Stimulated activated naive CD8-positive, alpha-beta T cell treated with anti-CD3 and anti-CD28 coated beads, Interleukin-15, Interleukin-2, amounts not matched to agents 100 ng/mL and 50 ng/mL, for 24 hours (primary cell): Measurements from ENCODE around the gene ITPR2.
"Not testable (repeated sequence)": the region's sequence is repeated elsewhere in the genome, so short reads cannot be mapped to it uniquely, and the experiment has no call there.

Source experiments
- H3K27ac Mint-ChIP-seq: one replicate; pipeline ENCODE4 v1.8.0; 2021; ENCODE audit warnings: mild to moderate bottlenecking, mixed read lengths
- H3K27me3 Mint-ChIP-seq: one replicate; pipeline ENCODE4 v1.8.0; 2021; ENCODE audit warnings: mixed read lengths
- H3K36me3 Mint-ChIP-seq: one replicate; pipeline ENCODE4 v1.8.0; 2021; ENCODE audit warnings: low read depth, mixed read lengths
- H3K4me1 Mint-ChIP-seq: one replicate; pipeline ENCODE4 v1.8.0; 2021; ENCODE audit warnings: low read depth, mixed read lengths
- H3K4me3 Mint-ChIP-seq: one replicate; pipeline ENCODE4 v1.8.0; 2021; ENCODE audit warnings: mild to moderate bottlenecking, mixed read lengths
- H3K9me3 Mint-ChIP-seq: one replicate; pipeline ENCODE4 v1.8.0; 2021; ENCODE audit warnings: mixed read lengths

Gene ITPR2

DNA sequence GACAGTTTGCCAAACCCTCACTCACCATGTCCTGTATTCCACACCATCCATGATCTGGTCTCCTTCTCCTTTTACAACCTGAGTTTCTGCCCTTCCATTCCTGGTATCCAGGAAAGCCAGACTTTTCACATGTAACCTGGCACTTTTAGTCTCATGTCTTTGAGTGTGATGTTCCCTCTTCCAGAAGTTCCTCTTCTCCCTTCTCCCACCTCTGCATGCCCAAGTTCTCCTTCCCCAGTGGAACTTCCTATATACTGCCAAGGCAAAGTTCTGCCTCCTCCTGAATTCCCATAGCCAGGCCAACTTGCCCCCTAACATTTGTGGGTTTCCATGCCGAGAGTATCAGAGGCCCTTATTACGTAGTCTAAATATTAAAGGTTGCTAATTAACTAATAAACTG lies 3.2 kb upstream of the ITPR2 start:
- Mint-ChIP-seq H3K9me3 (no peaks in the 10 kb centered on the region), H3K36me3 (peaks cover 2% of the 10 kb centered on the region), H3K27ac (no peak overlapping the region), H3K4me3 (no peak overlapping the region), H3K27me3 (no peaks in the 10 kb centered on the region), H3K4me1 (peaks cover 12% of the 10 kb centered on the region)

DNA sequence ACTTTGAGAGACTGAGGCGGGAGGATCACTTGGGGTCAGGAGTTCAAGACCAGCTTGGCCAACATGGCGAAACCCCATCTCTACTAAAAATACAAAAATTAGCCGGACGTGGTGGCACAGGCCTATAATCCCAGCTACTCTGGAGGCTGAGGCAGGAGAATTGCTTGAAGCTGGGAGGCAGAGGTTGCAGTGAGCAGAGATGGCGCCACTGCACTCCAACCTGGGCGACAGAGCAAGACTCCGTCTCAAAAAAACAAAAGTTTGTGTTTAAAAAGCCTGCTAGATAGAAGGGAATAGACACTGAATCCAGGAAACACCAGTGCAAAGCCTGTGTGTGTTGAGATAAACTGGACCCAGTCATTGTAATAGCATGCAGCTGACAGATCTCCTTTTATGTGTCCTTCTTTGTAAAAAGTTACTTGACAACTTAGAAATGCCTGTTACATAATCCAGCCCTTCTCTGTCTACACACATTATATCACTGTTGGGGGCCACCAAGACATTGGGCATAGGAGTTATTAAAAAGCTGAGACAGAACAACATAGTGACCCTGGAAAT lies 1.6 kb upstream of the ITPR2 start:
- H3K4me1 Mint-ChIP-seq: peaks cover 27% of the 10 kb centered on the region
- H3K4me3 Mint-ChIP-seq, H3K27ac Mint-ChIP-seq, H3K9me3 Mint-ChIP-seq, H3K27me3 Mint-ChIP-seq: not testable (repeated sequence)
- peaks cover 11% of the 10 kb centered on the region for H3K36me3 Mint-ChIP-seq

DNA sequence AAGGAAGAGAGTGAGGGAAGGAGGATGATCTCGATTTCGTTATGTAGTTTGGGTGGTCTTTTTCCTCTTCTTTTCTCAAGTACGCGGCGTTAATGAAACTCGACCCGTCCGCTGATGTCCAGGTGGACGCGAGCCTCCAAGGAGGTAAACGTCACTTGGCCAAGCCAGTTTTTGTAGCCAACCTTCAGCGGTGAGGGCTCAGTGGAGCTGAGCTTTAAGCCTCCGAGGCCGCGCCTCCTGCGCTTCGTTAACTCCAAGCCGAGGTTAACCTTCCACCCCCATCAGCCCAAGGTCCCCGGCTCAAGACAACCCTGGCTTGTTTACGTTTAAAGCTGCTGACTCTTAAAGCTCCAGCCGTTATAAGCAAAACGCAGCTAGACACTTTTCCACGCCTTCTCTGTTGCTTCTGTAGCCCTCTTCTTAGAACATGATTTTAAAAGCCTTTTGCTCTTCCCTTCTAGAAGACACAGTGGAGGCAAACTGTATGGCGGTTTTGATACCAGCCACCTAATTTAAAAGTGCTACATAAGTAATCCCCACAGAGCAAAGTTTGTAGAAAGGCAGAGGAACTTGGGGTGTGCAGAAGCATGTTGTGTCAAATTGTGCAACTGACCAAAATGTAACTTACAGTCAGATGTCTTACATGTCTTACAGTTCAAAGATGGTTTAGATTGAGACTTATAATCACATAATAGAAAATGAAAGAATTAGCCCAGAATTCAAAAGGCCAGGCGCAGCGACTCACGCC lies 923 bp upstream of the ITPR2 start:
- H3K4me3 Mint-ChIP-seq: peak overlapping the region; percentile 99
- H3K4me1 Mint-ChIP-seq: peaks cover 34% of the 10 kb centered on the region
- peak overlapping the region; percentile 65 for H3K27ac Mint-ChIP-seq
- H3K9me3 Mint-ChIP-seq: no peaks in the 10 kb centered on the region
- H3K27me3 Mint-ChIP-seq: no peaks in the 10 kb centered on the region
- H3K36me3 Mint-ChIP-seq: peaks cover 11% of the 10 kb centered on the region

DNA sequence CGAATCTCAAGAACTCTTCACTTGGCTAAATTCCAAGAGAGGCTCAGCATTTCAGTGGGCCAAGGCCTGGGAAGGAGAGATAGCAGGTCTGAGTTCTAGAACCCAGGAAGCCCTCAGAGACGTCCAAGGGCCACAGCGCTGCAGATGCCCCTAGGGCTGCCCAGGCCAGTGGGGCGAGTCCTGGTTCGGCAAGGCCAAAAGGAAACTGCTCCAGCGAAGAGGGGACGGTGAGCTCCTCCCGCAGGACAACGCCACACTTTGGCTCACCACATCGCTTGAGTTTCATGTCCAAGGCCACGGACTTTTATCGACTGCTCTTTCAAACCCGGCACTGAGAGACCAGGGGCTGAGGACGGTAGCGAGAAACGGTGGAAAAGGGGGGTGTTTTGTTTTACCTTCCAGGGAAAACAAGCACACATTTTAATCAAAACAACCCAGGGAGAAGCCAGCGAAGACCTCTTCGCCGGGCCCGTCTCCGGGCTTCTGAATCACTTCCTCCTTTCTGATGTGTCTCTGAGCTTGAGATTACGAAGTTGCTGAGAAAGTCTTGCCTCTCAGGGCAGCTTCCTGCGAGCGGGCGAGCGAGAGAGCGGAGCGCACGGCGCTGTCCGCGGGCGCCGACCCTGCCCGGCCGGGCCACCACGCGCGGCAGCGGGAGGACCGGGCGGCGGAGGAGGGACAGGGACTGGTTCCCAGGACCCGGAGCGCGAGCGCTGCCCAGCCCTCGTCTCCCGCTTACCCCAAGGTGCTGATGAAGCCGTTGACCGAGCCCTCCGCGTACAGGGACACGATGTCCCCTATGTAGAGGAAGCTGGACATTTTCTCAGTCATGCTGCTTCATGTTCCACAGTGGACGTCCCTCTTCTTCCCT lies 808 bp downstream of the ITPR2 start:
- Mint-ChIP-seq H3K4me1 (peaks cover 49% of the 10 kb centered on the region), H3K27me3 (no peaks in the 10 kb centered on the region), H3K4me3 (peak overlapping the region; percentile 99)

DNA sequence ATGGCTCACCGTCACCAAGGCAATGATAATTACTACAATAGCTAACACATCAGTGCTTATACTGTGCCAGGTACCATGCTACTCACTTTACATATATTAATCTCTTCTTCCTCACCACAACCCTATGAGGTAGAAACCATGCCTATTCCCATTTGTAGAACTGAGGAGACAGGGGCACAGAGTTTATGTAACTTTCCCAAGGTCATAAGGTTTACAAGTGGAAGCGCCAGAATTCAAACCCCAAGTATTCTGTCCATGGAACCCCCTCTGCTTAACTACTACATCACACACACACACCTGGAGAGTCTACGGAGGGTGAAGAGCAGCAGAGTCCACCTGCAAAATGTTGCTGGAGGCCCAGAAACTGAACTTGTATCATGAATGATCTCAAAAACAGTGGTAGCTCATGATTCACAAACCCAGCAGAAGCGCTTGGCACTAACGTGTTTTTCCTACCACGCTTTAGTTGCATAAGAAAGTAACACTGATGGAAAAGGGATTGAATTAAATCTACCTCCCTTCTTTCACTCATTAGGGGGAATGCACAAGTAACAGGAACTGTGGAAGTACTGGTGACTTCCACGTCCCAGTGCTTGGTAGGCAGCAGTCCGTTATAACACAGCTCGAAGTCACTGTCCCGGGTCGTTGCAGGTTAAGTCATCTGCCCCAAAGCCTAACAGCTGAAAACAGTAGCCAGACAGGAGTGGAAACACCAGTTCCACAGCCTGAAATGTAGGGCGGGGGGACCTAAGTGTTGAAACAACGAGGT lies 2.0 kb downstream of the ITPR2 start:
- Mint-ChIP-seq H3K4me1 (peaks cover 61% of the 10 kb centered on the region), H3K9me3 (no peaks in the 10 kb centered on the region), H3K4me3 (peak overlapping the region; percentile 85), H3K27me3 (no peaks in the 10 kb centered on the region), H3K27ac (peak overlapping the region; percentile 69), H3K36me3 (peaks cover 22% of the 10 kb centered on the region)

More for the DNA sequence above, 808 bp downstream of the ITPR2 start:
- Mint-ChIP-seq H3K36me3 (peaks cover 17% of the 10 kb centered on the region), H3K27ac (peak overlapping the region; percentile 97), H3K9me3 (no peaks in the 10 kb centered on the region)

DNA sequence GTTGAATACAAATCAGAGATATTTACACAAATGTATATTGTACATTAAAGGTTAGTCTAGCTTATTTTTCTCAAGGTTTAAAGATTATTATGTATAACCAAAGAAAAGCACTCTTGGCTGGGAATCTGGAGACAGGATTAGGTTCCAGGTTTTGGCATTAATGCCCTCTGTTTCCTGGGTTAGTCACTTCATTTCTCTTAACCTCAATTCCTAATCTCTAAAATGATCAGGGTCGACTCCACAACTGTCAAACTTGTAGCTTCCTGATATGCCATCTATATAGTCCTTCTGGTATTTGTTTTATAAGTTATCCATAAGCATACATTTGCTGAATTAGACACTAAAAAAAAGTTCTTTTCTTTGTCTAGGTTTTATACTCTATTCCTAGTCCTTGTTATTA lies 2.6 kb downstream of the ITPR2 start:
- H3K4me1 Mint-ChIP-seq: peaks cover 67% of the 10 kb centered on the region
- H3K27me3 Mint-ChIP-seq: no peaks in the 10 kb centered on the region
- no peak overlapping the region for H3K27ac Mint-ChIP-seq
- H3K4me3 Mint-ChIP-seq: peak overlapping the region; percentile 85
- peaks cover 24% of the 10 kb centered on the region for H3K36me3 Mint-ChIP-seq
- H3K9me3 Mint-ChIP-seq: no peaks in the 10 kb centered on the region

DNA sequence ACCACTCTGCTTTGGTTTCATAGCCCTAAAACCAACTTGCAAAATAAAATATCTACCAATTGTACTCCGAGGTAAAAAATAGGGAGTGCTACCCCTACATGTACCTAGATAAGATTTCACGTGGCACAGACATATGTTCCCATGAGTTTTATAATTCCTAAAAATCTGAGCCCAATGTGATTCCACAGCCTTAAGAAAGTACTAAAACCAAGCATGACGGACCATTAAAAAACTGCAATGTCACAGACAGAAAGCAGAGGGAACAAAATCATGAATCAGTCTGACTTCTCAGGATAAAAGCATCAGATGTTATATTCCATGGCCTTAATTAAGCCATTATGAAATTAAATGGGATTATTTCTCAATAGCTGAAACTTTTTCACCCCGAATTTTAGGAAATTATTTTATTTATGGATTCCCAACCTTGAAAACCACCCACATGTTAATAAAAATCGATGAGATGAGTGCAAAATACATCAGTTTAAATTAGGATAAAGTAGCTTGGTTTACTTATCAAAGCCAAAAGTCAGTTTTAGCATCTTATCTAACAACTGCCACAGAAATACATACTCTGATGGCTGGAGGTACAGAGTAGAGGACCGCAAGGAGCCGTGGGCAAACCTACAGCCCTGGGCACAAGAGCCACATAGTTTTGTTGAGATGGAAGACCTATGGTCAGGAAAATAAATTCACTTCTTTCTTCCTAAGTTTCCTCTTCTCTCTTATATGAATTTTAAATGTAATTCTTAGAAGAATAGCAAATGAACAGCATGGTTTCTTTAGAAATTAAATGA lies 4.5 kb downstream of the ITPR2 start:
- H3K4me3 Mint-ChIP-seq: peak overlapping the region; percentile 28
- peaks cover 27% of the 10 kb centered on the region for H3K36me3 Mint-ChIP-seq
- H3K4me1 Mint-ChIP-seq: peaks cover 68% of the 10 kb centered on the region

DNA sequence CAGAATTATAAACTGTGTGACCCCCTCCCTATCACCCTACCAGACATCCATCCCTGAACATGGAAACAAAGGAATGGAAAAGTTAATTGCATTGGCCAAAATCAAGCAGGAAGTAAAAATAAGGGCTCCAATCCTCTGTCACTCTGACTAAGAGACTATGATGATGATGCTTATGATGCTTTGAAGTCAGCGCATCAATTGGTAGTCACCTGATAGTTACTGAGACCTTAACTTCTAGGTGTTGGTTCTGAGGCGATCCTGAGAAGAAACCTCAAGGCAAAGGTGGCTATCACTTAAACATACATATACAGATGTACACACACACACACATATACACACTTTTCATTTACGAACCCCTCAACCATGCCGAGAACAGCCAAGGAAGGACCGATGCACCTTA lies 6.6 kb downstream of the ITPR2 start:
- no peaks in the 10 kb centered on the region for H3K27me3 Mint-ChIP-seq
- H3K36me3 Mint-ChIP-seq: peaks cover 30% of the 10 kb centered on the region
- no peak overlapping the region for H3K4me3 Mint-ChIP-seq
- H3K9me3 Mint-ChIP-seq: no peaks in the 10 kb centered on the region
- peaks cover 82% of the 10 kb centered on the region for H3K4me1 Mint-ChIP-seq
- H3K27ac Mint-ChIP-seq: no peak overlapping the region

More for the DNA sequence above, 4.5 kb downstream of the ITPR2 start:
- H3K9me3 Mint-ChIP-seq: no peaks in the 10 kb centered on the region
- H3K27me3 Mint-ChIP-seq: no peaks in the 10 kb centered on the region
- H3K27ac Mint-ChIP-seq: no peak overlapping the region

DNA sequence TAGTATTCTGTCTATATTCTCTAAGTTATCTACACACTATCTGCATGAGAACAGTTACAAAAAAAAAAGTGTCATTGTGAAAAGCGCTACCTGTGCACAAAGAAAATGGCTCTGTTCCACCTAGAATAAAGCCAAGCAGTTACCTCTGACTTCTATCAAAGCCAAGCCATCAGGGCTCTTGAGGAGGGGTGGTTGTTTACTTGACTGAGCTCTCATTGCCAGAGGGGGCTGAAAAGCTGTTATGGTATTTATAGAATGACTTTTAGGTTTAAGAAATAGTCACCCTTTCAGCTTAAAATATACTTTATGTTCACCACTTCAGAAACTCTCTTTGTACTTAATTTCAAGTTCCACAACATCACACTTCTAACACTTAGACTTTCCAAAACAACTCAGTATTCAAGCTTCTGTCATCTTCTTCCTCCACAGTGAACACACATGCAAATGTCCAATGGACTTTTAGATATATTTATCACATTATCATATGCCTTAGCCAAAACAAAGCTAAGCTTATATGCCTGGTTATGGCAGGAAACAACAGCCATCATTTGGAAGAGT lies 7.5 kb downstream of the ITPR2 start:
- H3K36me3 Mint-ChIP-seq: peaks cover 21% of the 10 kb centered on the region
- H3K4me3 Mint-ChIP-seq: no peak overlapping the region
- no peak overlapping the region for H3K27ac Mint-ChIP-seq
- no peaks in the 10 kb centered on the region for H3K27me3 Mint-ChIP-seq
- H3K4me1 Mint-ChIP-seq: peaks cover 80% of the 10 kb centered on the region
- no peaks in the 10 kb centered on the region for H3K9me3 Mint-ChIP-seq

DNA sequence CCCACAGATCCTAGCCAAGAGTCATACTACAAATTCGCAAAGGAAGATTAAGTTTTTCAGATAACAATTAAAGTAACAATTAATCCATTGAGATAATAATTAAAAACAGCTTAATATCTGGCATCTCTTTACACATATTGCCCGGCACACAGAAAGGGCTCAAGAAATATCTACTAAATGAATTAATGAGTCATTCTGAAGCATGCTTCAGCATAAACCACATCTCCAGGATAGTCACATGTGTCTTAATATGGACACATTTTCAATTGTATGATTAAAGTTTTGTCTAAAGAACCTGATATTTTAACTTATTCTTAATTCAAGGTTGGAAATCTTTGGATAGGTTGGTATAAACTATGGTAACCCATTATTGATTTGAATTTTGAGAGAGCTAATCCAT lies 9.6 kb downstream of the ITPR2 start:
- H3K27ac Mint-ChIP-seq: no peak overlapping the region
- no peak overlapping the region for H3K4me3 Mint-ChIP-seq
- peaks cover 59% of the 10 kb centered on the region for H3K4me1 Mint-ChIP-seq
- H3K9me3 Mint-ChIP-seq: no peaks in the 10 kb centered on the region
- H3K36me3 Mint-ChIP-seq: peaks cover 24% of the 10 kb centered on the region
- no peaks in the 10 kb centered on the region for H3K27me3 Mint-ChIP-seq

DNA sequence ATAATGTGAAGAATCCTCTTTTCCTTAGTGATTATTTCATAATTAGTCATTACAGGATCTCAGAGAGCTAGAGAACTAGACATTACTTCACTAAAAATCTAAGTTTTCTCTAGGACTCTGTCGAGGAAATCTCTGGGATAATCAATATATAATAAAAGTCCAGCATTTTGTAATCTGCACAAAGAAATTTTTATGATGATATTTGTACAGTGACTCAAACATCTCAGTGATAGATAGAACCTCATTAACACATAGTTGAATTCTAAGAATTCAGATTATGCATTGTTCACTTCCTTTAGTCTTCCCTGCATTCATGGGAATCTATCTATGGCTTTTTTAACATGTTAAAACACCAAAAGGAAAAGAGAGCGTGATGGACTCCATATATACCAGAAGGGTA lies 11.0 kb downstream of the ITPR2 start:
- Mint-ChIP-seq H3K27ac (no peak overlapping the region), H3K9me3 (no peaks in the 10 kb centered on the region)

DNA sequence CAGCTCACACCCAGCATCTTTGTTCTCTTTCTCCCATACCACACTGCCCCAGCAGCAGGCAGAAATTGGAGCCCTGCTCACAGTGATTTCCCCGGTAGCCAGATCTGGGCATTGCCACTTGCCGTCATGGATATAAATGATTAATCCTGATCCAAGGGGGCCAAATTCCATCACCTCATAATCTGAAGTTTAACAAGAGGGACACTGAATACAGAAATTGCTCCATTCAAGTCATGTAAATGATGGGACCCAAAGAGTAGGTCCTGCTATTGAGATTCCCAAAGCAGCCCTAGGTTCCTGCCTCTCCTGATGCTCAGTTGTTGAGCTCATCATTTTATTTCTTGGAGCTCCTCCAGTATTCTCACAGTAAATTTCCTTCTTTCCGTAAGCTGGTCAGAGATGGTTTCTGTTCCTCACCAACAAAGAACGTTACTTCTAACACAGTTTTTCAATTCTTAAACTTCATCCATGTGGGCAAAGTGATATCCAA lies 11.7 kb downstream of the ITPR2 start:
- no peaks in the 10 kb centered on the region for H3K9me3 Mint-ChIP-seq
- H3K27ac Mint-ChIP-seq: no peak overlapping the region
- H3K4me3 Mint-ChIP-seq: no peak overlapping the region
- peaks cover 22% of the 10 kb centered on the region for H3K36me3 Mint-ChIP-seq
- peaks cover 45% of the 10 kb centered on the region for H3K4me1 Mint-ChIP-seq
- no peaks in the 10 kb centered on the region for H3K27me3 Mint-ChIP-seq

More for the DNA sequence above, 11.0 kb downstream of the ITPR2 start:
- Mint-ChIP-seq H3K4me1 (peaks cover 53% of the 10 kb centered on the region), H3K36me3 (peaks cover 22% of the 10 kb centered on the region), H3K4me3 (no peak overlapping the region), H3K27me3 (no peaks in the 10 kb centered on the region)

DNA sequence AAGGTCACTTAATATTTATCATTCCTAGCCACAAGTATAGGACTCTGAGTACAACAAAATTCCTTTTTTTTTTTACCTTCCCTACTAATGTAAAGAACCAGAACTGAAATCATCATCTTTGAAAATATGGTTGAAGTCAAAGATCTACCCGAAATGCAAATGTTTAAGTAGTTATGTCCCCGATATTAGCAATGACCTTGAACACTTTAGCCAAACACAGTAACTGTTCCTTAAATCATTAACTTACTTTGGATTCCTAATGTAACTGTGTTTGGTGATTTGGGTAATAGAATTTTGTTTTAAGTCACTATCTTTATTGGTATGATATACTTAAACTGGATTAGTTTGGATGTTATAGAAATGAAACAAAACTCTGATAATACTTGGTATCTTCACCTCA lies 14.4 kb downstream of the ITPR2 start:
- H3K27me3 Mint-ChIP-seq: no peaks in the 10 kb centered on the region
- peaks cover 28% of the 10 kb centered on the region for H3K4me1 Mint-ChIP-seq
- no peaks in the 10 kb centered on the region for H3K9me3 Mint-ChIP-seq
- H3K4me3 Mint-ChIP-seq: no peak overlapping the region
- H3K36me3 Mint-ChIP-seq: peaks cover 29% of the 10 kb centered on the region
- H3K27ac Mint-ChIP-seq: no peak overlapping the region

DNA sequence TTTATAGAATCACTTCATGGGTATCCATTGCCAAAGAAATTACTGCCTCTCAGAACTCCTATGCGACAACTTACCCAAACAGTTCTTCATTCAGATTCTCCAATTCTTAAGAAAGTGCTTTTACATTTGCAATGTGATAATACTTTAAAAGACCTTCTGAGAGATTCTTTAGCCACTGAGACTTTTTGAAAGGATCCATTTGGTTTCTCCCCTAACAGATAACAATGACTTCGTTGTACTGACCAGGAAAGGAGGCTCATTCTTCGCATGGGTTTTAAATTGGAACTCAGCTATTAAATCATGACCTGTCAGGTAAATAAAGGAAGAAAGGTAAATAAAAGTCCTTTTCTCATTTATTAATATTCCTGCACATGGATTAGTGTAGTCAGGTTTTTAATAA lies 14.8 kb downstream of the ITPR2 start:
- no peak overlapping the region for H3K4me3 Mint-ChIP-seq
- H3K36me3 Mint-ChIP-seq: peaks cover 29% of the 10 kb centered on the region
- no peak overlapping the region for H3K27ac Mint-ChIP-seq
- H3K4me1 Mint-ChIP-seq: peaks cover 24% of the 10 kb centered on the region
- no peaks in the 10 kb centered on the region for H3K9me3 Mint-ChIP-seq
- H3K27me3 Mint-ChIP-seq: no peaks in the 10 kb centered on the region
